ENCODE data around the gene IMPA2. TPM values are rescaled to one million over a fixed set of nuclear protein-coding genes. Genes with fewer than 3 reads are reported as not detected.

IMPA2 gene
- total RNA-seq, 1 donor from 2014 or later: 6.1 TPM

DNA sequence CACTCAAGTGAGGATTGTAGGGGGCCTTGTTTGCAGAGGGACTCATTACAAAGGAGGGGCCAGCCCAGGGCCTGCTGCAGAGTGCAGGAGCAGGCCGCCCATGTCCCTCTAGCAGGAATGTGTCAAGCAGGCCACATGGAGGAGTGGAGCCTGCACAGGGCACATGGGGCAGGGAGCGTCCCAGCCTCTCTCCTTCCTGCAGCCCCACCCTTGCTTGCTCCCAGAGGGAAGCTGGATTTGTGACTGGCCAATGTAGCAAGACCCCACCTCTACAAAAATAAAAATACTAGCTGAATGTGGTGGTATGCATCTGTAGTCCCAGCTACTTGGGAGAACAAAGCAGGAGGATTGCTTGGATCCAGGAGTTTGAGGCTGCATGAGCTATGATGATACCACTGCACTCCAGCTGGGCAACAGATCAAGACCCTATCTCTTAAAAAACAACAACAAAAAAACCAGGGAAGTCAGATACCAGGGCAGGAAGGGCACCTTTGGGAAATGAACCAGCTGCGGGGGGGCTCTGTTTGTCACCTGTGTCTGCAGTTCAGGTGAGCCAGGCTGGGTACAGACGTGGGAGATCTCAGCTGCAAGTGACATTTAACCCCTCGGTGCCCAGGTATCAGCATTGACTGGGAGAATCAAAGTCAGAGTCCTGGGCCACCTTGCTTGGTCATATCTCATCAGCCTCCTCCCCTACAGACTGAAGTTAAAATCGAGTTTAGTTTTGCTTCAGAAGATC lies 27.7 kb downstream of the IMPA2 start:
- no peak for DNase-seq

DNA sequence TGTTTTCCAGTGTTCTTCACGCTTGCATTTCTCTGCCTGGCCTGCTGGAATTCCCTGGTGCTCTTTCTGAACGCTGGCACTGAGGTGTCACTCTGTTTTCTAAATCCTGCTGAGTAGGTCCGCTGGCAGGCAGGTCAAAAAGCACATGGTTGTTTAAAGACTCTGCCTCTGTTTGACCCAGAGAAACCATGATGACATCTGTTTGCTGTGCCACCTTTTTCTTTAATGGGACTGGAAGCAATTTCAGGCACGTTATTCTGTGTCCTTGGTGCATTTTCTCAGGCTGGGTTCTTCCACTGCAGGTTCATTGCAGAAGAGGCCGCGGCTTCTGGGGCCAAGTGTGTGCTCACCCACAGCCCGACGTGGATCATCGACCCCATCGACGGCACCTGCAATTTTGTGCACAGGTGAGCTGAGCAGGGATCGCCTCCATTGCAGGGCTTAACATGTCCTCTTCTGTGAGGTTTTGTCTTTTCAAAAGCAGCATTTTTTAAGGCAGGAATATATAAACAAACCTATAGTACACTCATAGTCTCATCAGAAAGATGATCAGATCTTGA lies 28.4 kb downstream of the IMPA2 start:
- DNase-seq: no peak

DNA sequence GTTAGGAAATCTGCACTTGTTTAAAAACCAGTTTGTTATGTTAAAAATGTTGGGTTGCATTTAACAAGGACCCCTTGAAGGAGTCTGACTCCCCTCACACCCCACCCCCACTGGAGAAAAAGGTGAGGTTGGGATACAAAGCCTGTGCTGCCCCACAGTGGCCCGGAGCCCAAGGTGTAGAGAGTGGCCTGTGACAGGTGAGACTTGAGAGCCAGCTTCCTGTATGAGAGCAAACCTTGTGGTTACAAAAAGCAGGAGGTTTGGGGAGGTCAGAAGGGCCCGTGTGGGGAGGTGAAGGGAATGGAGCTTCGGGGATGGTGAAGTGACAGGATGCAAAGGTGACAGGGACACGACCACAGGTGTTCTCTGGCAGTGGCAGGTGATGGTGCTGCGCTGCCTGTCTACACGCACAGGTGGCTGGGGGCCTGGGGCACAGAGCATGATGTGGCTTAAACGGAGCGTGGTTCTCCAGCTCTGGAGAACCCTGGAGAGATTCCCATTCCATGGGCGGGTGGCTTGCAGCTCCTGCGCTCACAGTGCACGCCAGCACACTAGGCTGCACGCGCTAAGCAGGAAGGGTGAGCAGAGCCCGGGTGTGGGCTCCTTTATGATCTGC lies 29.0 kb downstream of the IMPA2 start:
- DNase-seq: no peak

DNA sequence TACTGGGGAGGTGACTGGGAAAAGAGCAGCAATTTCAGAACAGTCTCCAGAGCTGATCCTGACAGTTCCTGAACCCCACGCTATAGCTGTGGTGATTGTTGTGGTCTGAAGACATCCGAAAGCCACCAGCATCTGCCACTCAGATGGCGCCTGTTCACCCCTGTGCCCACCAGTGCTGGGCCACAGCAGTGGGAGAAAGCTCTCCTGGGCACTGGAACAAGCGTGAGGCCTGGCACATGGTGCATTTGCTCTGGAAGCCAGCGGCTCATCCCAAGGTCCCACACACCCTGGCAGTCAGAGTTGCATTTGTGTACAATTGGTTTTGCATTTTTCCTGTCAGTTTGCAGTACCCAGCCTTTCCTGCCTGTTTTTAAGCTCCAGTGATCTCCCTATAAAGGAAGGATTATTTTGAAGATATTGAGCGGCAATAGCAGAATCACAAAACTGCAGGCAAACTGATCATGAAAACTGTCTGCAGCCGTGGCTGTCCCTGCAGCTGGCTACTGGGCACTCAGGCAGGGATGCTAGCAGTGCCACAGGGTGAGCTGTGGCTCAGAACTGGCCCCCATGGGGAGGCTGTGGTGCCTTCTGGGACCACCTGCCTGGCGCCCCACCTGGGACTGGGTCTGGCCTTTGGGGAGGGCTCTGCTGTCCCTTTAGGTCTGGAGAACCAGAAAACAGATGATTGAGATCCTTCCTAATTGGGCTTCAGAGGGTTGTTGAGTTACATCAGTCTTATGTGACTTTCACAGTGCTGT lies 30.1 kb downstream of the IMPA2 start:
- no peak for DNase-seq

DNA sequence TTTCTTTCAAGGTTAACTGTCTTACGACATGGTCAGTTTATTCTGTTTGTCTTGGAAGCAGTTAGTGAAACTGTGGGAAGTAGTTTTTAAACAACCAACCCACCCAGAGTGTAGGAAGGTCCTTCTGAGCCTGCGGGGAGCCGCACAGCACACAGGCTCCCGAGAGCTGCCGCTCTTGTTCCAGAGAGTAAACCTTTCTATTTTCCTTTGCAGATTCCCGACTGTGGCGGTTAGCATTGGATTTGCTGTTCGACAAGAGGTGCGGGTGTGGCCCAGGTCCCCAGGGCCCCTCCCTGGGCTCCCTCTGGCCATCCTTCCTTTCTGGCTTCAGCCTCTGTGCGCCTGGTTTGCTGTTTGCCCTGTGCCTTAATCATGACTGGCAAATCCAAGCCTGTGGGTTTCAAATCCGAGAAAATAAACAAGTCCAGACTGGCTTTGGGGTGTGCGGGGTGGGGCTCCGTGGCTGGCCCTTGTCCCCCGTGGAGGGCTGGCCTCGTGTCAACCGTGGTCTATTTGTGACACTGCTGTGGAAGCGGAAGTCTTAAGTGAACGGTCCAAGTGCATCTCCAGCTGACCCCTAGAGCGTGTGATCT lies 30.7 kb downstream of the IMPA2 start:
- DNase-seq: no peak

DNA sequence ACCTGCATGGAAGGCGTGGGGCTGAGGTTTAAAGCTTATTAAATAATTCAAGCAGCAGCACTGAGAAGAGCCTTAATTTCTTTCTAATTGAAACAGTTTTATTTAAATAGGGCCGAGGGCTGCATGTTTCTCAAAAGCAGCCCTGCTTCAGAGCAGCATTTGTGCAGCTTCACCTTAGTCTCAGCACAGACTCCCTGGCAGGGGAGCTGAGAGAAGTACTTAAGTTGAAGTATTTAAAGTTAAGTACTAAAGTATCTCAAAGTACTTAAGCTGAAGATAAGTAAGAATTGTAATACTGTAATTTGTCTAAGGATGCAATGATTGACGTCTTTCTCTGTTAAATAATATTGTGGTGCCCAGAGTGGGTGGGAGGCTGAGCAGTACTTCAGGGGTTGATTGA lies 31.4 kb downstream of the IMPA2 start:
- DNase-seq: no peak

DNA sequence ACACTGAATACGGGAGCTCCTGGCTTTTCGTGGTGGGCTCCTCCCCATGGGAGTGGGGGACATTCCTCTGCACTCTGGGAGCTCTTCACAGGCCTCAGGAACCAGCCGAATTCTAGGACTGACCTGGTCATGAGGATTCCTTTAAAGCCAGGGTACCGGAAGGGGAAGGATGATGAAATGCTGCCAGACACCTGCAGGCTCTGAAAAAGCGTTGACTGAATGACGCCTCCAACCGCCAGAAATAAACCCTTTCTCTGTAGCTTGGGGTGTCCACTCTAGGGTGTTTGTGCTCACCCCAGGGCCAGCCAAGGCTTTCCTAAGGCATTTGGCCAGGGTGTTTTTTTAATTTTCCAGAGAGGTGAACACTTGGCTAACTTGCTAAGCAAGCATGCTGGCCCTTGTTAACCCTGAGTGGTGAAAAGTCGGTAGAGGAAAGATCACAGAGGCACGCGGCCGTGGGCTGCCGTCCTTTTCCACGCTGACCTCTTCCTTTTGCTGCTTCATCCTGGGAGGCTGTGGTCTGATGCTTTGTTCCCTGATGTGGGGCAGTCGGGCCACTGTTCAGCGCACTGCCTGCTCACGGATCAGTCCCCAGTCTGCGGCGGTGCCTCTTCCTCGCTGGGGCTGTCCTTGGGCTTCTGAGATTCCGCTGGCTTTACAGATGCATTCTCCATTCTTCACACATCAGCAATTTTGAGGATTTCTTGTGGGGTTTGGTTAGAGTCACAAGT lies 32.0 kb downstream of the IMPA2 start:
- DNase-seq: no peak

DNA sequence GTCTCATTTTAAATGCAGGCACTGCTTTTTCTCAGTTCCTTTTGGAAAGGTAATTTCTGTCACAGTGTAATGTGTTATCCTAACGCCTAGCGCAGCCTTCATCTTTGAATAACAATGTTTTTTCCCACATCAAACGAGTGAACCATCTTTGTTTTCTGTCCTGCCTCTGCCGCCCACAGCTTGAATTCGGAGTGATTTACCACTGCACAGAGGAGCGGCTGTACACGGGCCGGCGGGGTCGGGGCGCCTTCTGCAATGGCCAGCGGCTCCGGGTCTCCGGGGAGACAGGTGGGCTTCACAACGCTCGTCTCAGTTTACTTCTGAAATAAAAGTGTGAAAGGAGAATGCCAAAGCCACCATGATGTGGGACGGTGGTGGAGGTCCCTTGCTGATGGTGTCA lies 32.8 kb downstream of the IMPA2 start:
- DNase-seq: no peak

DNA sequence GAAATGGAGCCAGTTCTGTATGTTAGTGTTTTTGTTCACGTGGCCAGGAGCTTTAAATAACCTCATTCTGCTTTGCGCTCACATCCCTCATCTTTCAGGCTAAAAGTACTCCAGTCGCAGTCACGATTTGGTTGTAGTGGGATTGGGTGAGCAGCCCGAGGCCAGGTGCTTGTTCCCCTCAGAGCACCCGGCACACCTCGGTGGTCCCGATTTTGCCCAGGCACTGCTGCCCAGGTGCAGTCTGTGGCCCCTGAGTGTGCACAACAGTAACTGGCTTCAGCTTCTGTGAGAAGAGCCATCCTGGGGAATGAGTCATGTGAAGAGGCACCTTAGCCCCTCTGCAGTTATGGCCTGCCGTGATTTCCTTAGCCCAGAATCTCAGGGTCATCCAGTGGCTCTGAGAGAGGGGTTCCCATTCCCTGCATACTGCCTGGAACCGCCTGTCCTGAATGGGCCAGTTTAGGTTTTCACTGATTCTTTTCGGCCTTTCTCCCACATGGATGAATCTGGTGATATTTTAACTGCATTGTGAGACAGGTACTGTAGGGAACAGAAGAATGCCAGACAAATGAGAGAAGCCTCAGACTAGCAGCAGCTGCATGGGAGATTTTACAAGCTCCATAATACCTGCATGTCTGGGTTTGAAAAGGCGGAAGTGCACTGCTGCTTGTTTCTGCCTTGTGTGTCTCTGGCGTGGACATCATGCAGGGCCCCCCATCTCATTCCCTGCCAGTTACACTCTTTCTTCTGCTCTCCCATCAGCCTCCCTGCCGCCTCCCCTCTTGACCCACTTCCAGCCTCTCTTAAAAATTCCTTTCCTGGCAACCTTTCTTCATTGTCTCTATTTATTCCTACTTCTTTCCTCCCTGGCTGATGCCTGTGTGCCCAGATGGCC lies 33.5 kb downstream of the IMPA2 start:
- no peak for DNase-seq

DNA sequence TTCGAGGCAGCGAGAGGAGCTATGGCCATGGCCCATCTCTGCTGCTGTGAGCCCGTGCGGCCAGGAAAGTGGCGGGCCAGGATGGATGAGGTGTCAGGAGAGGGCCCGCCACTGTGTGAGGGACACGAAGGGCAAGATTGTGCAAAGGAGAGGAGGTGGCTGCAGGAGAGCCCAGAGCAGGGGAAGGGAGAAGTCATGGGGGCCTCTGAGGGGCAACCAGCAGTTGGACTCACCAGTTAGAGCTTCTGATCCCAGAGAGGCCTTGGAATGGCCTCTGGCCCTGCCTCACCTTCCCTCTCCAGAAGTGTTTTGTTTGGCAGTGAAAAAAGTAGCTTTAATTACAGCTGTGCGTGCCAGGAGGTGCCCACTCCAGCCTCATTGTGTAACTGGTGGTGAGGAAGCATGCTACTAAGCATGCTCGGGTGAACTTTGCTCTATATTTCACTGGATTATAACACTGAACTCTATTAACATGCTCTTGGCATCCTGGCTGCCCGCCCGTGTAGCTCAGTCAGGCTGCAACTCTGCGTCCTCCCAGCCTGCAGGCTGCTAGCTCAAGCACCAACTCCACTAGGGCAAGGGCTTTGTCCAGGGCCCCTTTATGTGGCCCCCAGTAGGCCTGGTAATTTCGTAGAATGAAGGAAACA lies 34.2 kb downstream of the IMPA2 start:
- no peak for DNase-seq

DNA sequence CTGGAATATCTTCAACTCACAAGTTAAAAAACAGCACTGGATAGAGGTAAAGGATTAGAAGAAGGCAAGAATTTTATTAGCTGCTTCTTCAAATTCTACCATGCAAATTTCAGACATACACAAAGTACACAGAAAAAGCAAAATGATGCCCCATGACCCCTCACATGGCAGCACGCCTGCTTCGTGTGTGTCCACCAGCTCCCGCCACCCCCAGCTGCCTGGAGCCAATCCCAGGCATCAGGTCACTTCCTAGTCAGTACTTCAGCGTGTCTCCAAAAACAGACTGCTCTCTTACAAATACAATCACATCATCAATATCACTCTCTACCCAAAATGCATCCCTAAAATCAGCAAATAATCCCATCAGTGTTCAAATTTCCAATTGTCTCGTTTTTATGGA lies 35.8 kb downstream of the IMPA2 start:
- DNase-seq: no peak

DNA sequence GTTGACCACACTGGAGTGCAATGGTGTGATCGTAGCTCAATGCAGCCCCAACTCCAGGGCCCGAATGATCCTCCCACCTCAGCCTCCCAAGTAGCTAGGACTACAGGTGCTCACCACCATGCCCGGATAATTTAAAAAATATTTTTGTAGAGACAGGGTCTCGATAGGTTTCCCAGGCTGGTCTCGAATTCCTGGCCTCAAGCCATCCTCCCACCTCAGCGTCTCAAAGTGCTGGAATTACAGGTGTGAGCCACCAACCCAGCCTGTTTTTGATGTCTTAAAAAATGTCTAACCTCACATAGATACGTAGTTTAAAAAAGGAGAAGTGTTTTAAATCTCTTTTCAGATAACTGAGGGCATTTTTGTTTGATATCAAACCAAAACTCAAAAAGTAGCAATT lies 37.6 kb downstream of the IMPA2 start:
- DNase-seq: no peak

DNA sequence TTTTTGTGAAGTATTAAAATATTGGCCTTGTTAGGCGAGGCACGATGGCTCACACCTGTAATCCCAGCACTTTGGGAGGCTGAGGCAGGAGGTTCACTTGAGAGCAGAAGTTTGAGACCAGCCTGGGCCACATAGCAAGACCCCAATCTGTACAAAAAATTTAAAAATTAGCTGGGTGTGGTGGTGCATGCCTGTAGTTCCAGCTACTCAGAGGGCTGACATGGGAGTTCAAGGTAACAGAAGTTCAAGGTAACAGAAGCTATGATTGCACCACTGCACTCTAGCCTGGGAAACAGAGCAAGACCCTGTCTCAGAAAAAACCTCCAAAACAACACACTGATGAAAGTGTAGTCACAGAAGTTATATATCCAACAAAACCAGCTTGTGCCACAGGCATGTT lies 39.8 kb downstream of the IMPA2 start:
- no peak for DNase-seq

DNA sequence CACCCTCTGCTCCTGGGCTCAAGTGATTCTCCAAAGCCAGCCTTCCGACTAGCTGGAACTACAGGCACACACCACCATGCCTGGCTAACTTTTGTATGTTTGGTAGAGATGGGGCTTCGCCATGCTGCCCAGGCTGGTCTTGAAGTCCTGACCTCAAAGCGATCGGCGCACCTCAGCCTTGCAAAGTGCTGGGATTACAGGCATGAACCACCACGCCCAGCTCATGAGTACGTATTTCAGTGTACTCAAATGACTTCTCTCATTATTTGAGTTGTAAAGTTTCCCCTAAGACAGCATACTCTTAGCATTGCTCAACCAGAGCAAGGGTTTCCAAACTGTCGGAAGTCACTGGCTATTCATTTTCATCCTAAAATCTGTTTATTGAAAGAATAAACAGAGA lies 40.3 kb downstream of the IMPA2 start:
- DNase-seq: no peak

DNA sequence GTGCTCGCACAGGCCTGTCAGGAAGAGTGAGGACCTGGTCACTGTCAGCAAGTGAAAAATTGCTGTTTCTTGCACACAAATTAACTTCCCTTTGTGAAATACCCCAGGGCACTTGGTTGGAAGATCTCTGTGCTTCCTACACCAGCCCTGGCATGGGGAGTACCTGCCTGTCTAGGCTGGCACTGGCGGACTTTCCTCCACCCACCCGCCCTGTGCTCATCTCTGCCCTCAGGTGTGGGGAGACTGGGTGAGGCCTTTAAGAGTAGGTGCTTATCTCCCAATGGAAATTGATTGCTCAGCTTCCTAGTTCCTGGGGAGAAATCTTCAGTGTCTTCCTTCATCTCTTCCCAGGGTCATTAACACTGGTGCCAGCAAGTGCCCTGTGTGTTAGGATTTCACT lies 42.1 kb downstream of the IMPA2 start:
- no peak for DNase-seq

DNA sequence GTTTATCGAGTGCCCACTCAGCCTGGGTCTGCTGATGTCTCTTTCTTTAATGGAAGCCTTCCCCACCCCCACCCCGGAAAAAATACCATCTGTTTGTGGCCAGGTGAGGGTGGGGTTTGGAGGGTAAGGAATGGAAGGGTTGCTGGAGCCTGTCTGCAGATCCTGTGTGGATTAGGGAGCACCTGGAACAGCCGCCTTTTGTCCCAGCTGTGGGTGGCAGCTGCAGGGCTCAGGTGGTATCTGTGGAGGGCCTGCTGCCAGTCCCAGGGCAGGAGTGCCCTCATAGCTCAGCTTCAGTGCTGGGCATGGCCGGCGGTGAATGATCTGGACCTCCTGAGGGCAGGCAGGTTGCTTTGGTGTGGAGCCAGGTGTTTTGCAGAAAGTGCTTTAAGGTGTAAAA lies 45.3 kb downstream of the IMPA2 start:
- no peak for DNase-seq

DNA sequence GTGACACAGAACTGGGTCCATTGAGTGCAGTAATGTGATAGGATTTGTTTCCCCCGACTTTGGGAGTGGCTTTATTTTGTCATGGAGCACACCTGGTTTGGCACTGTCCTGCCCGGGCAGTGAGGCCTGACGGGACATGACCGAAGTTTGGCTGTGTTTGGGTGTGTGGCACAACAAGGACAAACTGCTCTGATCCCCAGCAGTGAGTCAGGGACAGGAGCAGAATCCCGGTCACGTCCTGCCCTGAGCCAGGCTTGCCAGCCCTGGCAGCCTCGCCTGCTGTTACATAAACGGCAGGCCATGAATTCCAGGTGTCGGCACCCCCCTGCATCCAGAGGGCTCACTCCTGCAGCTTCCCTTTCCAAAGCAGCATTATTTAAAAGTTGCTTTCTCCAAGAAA lies 45.7 kb downstream of the IMPA2 start:
- DNase-seq: no peak

DNA sequence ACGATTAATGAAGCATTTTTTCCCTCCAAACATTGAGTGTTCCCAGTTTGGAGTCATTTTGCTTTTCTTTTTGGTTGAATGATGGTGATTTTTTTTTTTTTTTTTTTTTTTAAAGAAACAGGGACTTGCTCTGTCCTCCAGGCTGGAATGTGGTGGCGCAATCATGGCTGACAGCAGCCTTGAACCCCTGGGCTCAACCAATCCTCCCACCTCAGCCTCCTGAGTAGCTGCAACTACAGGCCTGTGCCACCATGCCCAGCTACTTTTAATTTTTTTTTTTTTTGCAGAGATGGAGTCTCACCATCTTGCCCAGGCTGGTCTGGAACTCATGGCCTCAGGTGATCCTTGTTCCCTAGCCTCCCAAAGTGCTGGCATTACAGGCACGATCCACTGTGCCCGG lies 46.2 kb downstream of the IMPA2 start:
- DNase-seq: no peak

DNA sequence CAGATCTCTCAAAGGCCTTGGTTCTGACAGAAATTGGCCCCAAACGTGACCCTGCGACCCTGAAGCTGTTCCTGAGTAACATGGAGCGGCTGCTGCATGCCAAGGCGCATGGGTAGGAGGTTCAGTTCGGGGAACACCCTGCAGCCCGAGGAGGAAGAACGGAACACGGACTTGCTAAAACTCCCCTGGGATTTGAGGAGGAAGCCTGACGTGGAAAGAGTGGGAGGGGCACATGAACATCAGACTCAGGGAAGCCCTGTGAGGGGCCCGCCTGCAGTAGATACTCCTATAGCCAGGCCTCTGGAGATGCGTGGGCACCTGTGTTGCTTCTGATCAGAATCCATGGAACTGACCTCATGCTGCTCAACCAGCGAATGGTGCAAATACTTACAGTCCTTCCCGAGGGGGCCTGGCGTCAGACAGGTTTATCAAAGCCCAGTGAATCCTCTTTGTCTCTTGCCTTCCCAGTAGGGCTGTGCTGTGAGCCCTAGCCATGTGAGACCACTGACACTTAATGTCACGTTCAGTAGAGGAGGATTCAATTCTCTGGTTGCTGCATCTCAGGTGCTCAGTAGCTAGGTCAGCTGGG lies 46.8 kb downstream of the IMPA2 start:
- no peak for DNase-seq

DNA sequence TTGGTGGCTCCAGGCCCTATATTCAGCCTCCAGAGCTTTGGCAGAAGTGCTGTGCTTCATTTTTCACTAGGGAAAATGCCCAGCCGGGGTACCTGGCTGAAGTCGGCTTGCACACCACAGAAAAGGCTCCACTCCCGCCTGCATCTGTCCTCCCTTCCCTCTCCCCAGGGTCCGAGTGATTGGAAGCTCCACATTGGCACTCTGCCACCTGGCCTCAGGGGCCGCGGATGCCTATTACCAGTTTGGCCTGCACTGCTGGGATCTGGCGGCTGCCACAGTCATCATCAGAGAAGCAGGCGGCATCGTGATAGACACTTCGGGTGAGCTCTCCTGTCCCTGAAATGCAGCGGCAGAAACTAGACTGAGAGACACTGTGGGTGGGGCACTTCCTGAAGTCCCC lies 47.4 kb downstream of the IMPA2 start:
- no peak for DNase-seq
